ENCODE measurements around the gene MCCD1. TPM values are rescaled to one million over a fixed set of nuclear protein-coding genes. Genes with fewer than 3 reads are reported as not detected.

The MCCD1 gene
- total and polyA plus RNA-seq, 2 of the 13 experiments (the other 11 are each of a cell fraction or from before 2014, with no cell fraction given) = 0.15 TPM; not detected in 1

GRCh38 chr6:31546339-31546957 lies 17.7 kb downstream of the MCCD1 start, which contains the start of gene ATP6V1G2 (continued):
- TF ChIP-seq ZHX2 (IDR thresholded peaks at IDR 0.05; ENCODE audit: low read depth) (no peak), ZHX2 (CRISPR knock-in tag; IDR thresholded peaks at IDR 0.05; ENCODE audit: borderline replicate concordance) (no peak), SKI (IDR thresholded peaks at IDR 0.05; ENCODE audit: partially characterized antibody) (peak; percentile 34), ZNF580 (CRISPR knock-in tag; IDR thresholded peaks at IDR 0.05; ENCODE audit: borderline replicate concordance, low read depth) (peak; percentile 43; the same call in 1 of the 2 replicates), ZNF331 (CRISPR knock-in tag; IDR thresholded peaks at IDR 0.05) (peak; percentile 35; the same call in 1 of the 2 replicates), TAF1 (CRISPR knock-in tag; IDR thresholded peaks at IDR 0.05) (no peak), GLI4 (CRISPR knock-in tag; IDR thresholded peaks at IDR 0.05; ENCODE audit: borderline replicate concordance) (0 out of 2 replicates have a peak, but pooled peaks have one; percentile 20), XRCC5 (optimal IDR thresholded peaks at IDR 0.05; ENCODE audit: low read length) (peak; percentile 93), LCORL (IDR thresholded peaks at IDR 0.05) (no peak), LCORL (CRISPR knock-in tag; IDR thresholded peaks at IDR 0.05) (peak; percentile 88; the same call in 1 of the 2 replicates), KLF16 (CRISPR knock-in tag; IDR thresholded peaks at IDR 0.05) (peak in 1 of 2 experiments; percentile 30; a peak in 1 of 4 replicates), MYPOP (CRISPR knock-in tag; IDR thresholded peaks at IDR 0.05) (peak; percentile 61; the same call in 1 of the 2 replicates), ZSCAN25 (CRISPR knock-in tag; IDR thresholded peaks at IDR 0.05) (peak; percentile 89), SRSF1 (optimal IDR thresholded peaks at IDR 0.05; ENCODE audit: low read depth, low read length) (no peak), FOSL2 (CRISPR knock-in tag; IDR thresholded peaks at IDR 0.05) (peak; percentile 63), ZBTB49 (CRISPR knock-in tag; IDR thresholded peaks at IDR 0.05; ENCODE audit: borderline replicate concordance) (no peak), ZNF709 (CRISPR knock-in tag; IDR thresholded peaks at IDR 0.05) (0 out of 2 replicates have a peak, but pooled peaks have one; percentile 15), ZNF710 (CRISPR knock-in tag; IDR thresholded peaks at IDR 0.05; ENCODE audit: borderline replicate concordance) (0 out of 2 replicates have a peak, but pooled peaks have one; percentile 39)

Measured in HepG2 (cell line).